ENCODE measurements around the gene DNAAF8. TPM values are rescaled to one million over a fixed set of nuclear protein-coding genes. Genes with fewer than 3 reads are reported as not detected.

DNAAF8 gene
- total and polyA plus RNA-seq, 10 donors: 0.17 to 1.2 (median 0.57) TPM; not detected in 3

DNA sequence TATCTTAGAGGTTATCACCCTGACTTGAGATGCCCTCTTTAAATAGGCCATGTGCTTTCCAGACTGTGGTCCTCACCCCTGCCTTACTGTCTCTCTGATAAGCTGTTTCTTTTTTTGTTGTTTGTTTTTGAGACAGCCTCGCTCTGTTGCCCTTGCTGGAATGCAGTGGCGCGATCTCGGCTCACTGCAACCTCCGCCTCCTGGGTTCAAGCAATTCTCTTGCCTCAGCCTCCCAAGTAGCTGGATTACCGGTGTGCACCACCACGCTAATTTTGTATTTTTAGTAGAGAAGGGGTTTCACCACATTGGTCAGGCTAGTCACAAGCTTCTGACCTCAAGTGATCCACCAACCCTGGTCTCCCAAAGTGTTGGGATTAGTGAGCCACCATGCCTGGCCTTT, 54.6 kb downstream of the DNAAF8 start:
- DNase-seq: no peak
- H3K4me1 ChIP-seq: no peaks in the 10 kb centered on the region
- H3K4me3 ChIP-seq: no peak overlapping the region
- no peaks in the 10 kb centered on the region for H3K36me3 ChIP-seq
- no peak overlapping the region for H3K27ac ChIP-seq
- no peaks in the 10 kb centered on the region for H3K9me3 ChIP-seq
- no peak for TF ChIP-seq POLR2A (IDR thresholded peaks at IDR 0.05)
- no peak for TF ChIP-seq POLR2AphosphoS5 (IDR thresholded peaks at IDR 0.05)
- TF ChIP-seq, protein P1, sequence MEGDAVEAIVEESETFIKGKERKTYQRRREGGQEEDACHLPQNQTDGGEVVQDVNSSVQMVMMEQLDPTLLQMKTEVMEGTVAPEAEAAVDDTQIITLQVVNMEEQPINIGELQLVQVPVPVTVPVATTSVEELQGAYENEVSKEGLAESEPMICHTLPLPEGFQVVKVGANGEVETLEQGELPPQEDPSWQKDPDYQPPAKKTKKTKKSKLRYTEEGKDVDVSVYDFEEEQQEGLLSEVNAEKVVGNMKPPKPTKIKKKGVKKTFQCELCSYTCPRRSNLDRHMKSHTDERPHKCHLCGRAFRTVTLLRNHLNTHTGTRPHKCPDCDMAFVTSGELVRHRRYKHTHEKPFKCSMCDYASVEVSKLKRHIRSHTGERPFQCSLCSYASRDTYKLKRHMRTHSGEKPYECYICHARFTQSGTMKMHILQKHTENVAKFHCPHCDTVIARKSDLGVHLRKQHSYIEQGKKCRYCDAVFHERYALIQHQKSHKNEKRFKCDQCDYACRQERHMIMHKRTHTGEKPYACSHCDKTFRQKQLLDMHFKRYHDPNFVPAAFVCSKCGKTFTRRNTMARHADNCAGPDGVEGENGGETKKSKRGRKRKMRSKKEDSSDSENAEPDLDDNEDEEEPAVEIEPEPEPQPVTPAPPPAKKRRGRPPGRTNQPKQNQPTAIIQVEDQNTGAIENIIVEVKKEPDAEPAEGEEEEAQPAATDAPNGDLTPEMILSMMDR (IDR thresholded peaks at IDR 0.05 in 8 of 11, conservative IDR thresholded peaks at IDR 0.05 in 3 of 11): no peak
- WGBS, 5 donors: 87 to 95% (median 94%) methylated on average over 7 of the region's 7 CpGs
- intact Hi-C loops (cut with DNase I; ENCODE audit: low total_unique reads): no loop called here
- H3K27me3 ChIP-seq (replicated peaks in 1 of 7): no peaks in the 10 kb centered on the region

DNA sequence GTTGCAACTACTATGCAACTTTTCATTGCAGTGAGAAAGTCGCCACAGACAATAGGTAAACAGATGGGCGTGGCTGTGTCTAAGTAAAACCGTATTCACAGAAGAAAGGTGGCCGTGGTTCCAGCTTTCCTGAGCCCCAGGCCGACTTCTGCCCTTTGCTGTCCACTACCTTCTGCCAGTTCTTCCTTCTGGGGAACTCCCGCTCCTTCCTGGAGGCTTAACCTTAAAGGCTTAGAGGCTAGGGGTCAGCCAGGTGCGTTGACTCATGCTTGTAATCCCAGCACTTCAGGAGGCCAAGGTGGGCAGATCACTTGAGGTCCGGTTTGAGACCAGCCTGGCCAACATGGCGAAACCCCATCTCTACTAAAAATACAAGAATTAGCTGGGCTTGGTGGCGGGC, 55.9 kb downstream of the DNAAF8 start:
- no peaks in the 10 kb centered on the region for H3K9me3 ChIP-seq
- no peak overlapping the region for H3K27ac ChIP-seq
- no peaks in the 10 kb centered on the region for H3K27me3 ChIP-seq (replicated peaks in 1 of 7)
- WGBS, 5 donors: 77 to 89% (median 83%) methylated on average over 10 of the region's 10 CpGs
- no peak overlapping the region for H3K4me3 ChIP-seq
- intact Hi-C loops (cut with DNase I; ENCODE audit: low total_unique reads): no loop called here
- TF ChIP-seq, protein P1 (IDR thresholded peaks at IDR 0.05 in 8 of 11, conservative IDR thresholded peaks at IDR 0.05 in 3 of 11): no peak
- no peak for TF ChIP-seq POLR2A (IDR thresholded peaks at IDR 0.05)
- no peak for TF ChIP-seq POLR2AphosphoS5 (IDR thresholded peaks at IDR 0.05)
- no peak for DNase-seq
- H3K36me3 ChIP-seq: peaks cover 0 to 7% (median 0%) of the 10 kb centered on the region in 6 donors
- H3K4me1 ChIP-seq: no peaks in the 10 kb centered on the region

DNA sequence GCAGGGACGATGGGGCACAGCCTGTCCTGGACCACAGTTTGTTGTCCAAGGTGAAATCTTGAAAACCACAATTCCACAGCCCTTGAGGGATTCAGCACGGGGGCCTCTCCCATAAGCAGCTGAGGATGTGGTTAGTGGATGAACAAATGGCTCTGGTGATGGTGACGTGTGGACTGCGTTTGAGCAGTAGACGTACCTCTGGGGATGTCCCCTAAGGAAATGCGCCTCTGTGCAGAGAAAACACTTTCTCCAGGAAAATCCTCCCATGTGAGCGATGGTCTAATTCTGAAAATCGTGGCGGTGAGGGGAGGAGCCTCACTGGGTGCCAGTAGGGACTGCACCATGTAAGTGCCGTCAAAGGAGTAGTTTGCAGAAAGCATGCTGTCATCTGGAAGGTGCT, 56.5 kb downstream of the DNAAF8 start:
- peaks cover 0 to 13% (median 0%) of the 10 kb centered on the region in 6 donors for H3K36me3 ChIP-seq
- 48 to 61% (median 55%) methylated on average over 10 of the region's 10 CpGs for WGBS, 5 donors
- H3K9me3 ChIP-seq: no peaks in the 10 kb centered on the region
- H3K4me1 ChIP-seq: no peaks in the 10 kb centered on the region
- H3K27me3 ChIP-seq (replicated peaks in 1 of 7): no peaks in the 10 kb centered on the region
- TF ChIP-seq, protein P1 (IDR thresholded peaks at IDR 0.05 in 8 of 11, conservative IDR thresholded peaks at IDR 0.05 in 3 of 11): no peak
- no peak for TF ChIP-seq POLR2A (IDR thresholded peaks at IDR 0.05)
- TF ChIP-seq POLR2AphosphoS5 (IDR thresholded peaks at IDR 0.05): no peak
- no peak overlapping the region for H3K27ac ChIP-seq
- DNase-seq: no peak
- intact Hi-C loops (cut with DNase I; ENCODE audit: low total_unique reads): no loop called here
- H3K4me3 ChIP-seq: no peak overlapping the region

DNA sequence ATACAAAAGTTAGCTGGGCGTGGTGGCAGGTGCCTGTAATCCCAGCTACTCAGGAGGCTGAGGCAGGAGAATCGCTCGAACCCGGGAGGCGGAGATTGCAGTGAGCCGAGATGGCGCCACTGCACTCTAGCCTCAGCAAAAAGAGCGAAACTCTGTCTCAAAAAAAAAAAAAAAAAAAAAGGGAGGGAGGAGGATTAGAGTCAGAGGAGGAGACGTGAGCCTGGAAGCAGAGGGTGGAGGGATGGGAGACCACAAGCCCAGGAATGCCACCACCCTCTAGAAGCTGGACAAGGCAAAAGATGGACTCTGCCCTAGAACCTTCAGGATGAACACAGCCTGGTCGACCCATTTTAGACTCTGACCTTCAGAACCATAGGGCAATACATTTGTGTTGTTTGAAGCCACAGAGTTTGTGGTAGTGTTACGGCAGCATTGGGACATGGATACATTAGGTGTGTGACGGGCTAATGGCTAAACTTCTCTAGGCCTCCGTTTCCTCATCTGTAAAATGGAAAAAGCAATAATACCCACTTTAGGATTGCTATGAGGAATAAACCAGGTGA, 58.7 kb downstream of the DNAAF8 start:
- Histone ChIP-seq H3K4me3 (no peak overlapping the region), H3K4me1 (no peaks in the 10 kb centered on the region), H3K9me3 (no peaks in the 10 kb centered on the region), H3K27me3 (replicated peaks in 1 of 7) (no peaks in the 10 kb centered on the region), H3K36me3 (peaks cover 0 to 34% (median 10%) of the 10 kb centered on the region in 6 donors), H3K27ac (no peak overlapping the region)
- intact Hi-C loops (cut with DNase I; ENCODE audit: low total_unique reads): no loop called here
- TF ChIP-seq POLR2AphosphoS5 (IDR thresholded peaks at IDR 0.05) (no peak), POLR2A (IDR thresholded peaks at IDR 0.05) (no peak)
- TF ChIP-seq, protein P1 (IDR thresholded peaks at IDR 0.05 in 8 of 11, conservative IDR thresholded peaks at IDR 0.05 in 3 of 11): no peak
- no peak for DNase-seq
- 77 to 82% (median 81%) methylated on average over 13 of the region's 13 CpGs for WGBS, 5 donors

All from spleen (tissue), 11 donors.